Testis (tissue), 3 donors: ENCODE data around the gene SLC24A3. TPM values are rescaled to one million over a fixed set of nuclear protein-coding genes. Genes with fewer than 3 reads are reported as not detected.

ENCODE experiments used
- DNase-seq: peaks from one replicate; pipeline ENCODE4 v3.0.0-alpha.2; 2019
- H3K27ac ChIP-seq, 2 donors: fragments of 200-600 bp; sonication (generic); one replicate each; pipeline ENCODE4 v1.5.1; 2019
- H3K27me3 ChIP-seq: fragments of 200-600 bp; sonication (generic); one replicate; pipeline ENCODE4 v1.5.1; 2019
- H3K36me3 ChIP-seq: fragments of 200-600 bp; sonication (generic); one replicate; pipeline ENCODE4 v1.5.1; 2017; ENCODE audit warnings: low read depth; ENCODE audit errors: missing control alignments
- H3K4me1 ChIP-seq: fragments of 200-600 bp; sonication (generic); one replicate; pipeline ENCODE4 v1.5.1; 2019
- H3K4me3 ChIP-seq, 2 donors: fragments of 200-600 bp; sonication (generic); one replicate each; pipeline ENCODE4 v1.5.1; 2017 to 2019
- H3K9me3 ChIP-seq: fragments of 200-600 bp; sonication (generic); one replicate; pipeline ENCODE4 v1.5.1; 2017
- POLR2A ChIP-seq: fragments of 450-650 bp; IDR thresholded peaks from one replicate; pipeline ENCODE4 v1.6.1; 2017; ENCODE audit warnings: antibody characterized with exemption, mild to moderate bottlenecking, moderate library complexity
- WGBS, 2 donors: methylation state at CpG; one replicate each; pipeline ENCODE4 v1.1.5; 2018; 5-methylcytosine and 5-hydroxymethylcytosine counted together
- intact Hi-C: fragments of 100-400 bp; cut with DNase I; formaldehyde crosslinking; loops from one replicate; pipeline ENCODE4 v1.15.1; 2023; ENCODE audit warnings: low total_unique reads
- polyA plus RNA-seq: library from polyadenylated mRNA; stranded (reverse); fragments of 350-450 nt; fragmentation: Illumina TruSeq; extraction: RNeasy Lipid Tissue Mini Kit (QIAGEN cat#74804); gene quantifications from one replicate; pipeline ENCODE4 v1.2.3, GENCODE V29; 2014; ENCODE audit warnings: low read depth, low replicate concordance; ENCODE audit not compliant: insufficient read depth
- total RNA-seq, 2 donors: library from RNA; depleted of rRNA; stranded (reverse); fragments of >200 nt; gene quantifications; one replicate each; pipeline ENCODE4 v1.2.3, GENCODE V29; 2016
- TF ChIP-seq, protein P1 (sequence below), 3 experiments: fragments of 450-650 bp in 2 of 3; fragments of 200-600 bp in 1 of 3; sonication (generic) in 1 of 3; IDR thresholded peaks; one replicate each; pipeline ENCODE4 v1.5.1; 2016 to 2019; ENCODE audit warnings: antibody characterized with exemption in 3 of 3, mild to moderate bottlenecking in 2 of 3, moderate library complexity in 1 of 3

The SLC24A3 gene
- total and polyA plus RNA-seq, 3 donors from 2014 or later, result 2.4 to 4.5 (median 3.8) TPM

DNA sequence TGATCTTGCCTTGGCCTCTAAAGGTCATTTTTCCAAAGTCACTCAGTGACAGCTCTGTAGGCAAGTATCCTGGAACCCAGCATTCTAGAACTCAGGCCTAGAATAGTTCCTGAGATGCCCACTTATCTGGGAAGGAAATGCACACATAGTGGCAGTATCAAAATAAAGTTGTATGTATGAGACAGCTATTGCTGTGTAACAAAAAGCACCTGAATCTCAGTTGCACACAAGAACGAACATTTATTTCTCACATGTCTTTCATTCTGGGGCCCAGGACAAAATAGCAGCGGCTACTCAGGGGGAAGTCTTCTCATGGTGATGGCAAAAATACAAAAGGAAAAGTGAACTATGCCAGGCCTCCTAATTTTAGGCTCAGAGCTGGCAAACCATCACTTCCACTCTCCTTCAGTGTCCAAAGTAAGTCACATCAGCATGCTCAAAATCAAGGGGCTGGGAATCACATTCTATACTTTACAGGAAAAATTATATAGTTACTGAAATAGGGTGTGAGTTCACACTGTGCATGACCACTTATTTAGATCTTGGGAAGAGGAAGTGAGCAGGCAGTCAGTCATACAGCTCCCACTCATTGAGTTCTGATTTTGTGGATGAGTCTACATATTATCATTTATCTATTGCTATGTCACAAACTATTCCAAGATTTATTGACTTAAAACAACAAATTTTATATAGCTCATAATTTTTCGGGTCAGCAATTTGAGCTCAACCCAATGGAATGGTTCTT, 412.0 kb downstream of the SLC24A3 start:
- no peaks in the 10 kb centered on the region for H3K4me1 ChIP-seq
- WGBS, 2 donors, result 95 to 97% methylated on average over 3 of the region's 3 CpGs
- intact Hi-C loops, result no loop called here

DNA sequence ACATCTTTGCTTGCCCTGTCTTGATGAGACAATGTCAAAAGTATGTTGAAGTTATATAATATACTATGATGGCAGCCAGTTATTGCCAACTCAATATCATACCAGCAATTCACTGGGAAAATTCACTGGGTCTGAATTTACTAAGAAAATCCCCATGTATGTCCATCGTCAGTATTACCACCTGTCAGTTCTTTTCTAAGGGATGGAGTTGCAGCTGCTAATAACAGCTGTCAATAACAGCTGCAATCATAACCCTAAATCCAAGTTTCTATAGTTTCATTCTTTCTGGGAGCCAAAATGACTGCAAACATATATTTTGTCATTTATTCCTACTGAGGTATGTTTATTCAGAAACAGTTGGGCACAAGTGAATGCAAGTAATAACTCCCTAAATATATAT, 413.0 kb downstream of the SLC24A3 start:
- no peak for DNase-seq
- intact Hi-C loops, result no loop called here
- no peaks in the 10 kb centered on the region for H3K36me3 ChIP-seq
- TF ChIP-seq, protein P1, sequence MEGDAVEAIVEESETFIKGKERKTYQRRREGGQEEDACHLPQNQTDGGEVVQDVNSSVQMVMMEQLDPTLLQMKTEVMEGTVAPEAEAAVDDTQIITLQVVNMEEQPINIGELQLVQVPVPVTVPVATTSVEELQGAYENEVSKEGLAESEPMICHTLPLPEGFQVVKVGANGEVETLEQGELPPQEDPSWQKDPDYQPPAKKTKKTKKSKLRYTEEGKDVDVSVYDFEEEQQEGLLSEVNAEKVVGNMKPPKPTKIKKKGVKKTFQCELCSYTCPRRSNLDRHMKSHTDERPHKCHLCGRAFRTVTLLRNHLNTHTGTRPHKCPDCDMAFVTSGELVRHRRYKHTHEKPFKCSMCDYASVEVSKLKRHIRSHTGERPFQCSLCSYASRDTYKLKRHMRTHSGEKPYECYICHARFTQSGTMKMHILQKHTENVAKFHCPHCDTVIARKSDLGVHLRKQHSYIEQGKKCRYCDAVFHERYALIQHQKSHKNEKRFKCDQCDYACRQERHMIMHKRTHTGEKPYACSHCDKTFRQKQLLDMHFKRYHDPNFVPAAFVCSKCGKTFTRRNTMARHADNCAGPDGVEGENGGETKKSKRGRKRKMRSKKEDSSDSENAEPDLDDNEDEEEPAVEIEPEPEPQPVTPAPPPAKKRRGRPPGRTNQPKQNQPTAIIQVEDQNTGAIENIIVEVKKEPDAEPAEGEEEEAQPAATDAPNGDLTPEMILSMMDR (IDR thresholded peaks at IDR 0.05), result no peak
- no peak for TF ChIP-seq POLR2A
- no peak overlapping the region for H3K4me3 ChIP-seq
- no peaks in the 10 kb centered on the region for H3K9me3 ChIP-seq
- no peak overlapping the region for H3K27ac ChIP-seq
- H3K4me1 ChIP-seq, result no peaks in the 10 kb centered on the region
- no peaks in the 10 kb centered on the region for H3K27me3 ChIP-seq
- 88 to 91% methylated on average over 1 of the region's 1 CpG for WGBS, 2 donors

More for the DNA sequence above, 412.0 kb downstream of the SLC24A3 start:
- Histone ChIP-seq H3K9me3 (no peaks in the 10 kb centered on the region), H3K36me3 (no peaks in the 10 kb centered on the region), H3K4me3 (no peak overlapping the region), H3K27ac (no peak overlapping the region), H3K27me3 (no peaks in the 10 kb centered on the region)
- DNase-seq, result no peak
- no peak for TF ChIP-seq POLR2A
- TF ChIP-seq, protein P1 (IDR thresholded peaks at IDR 0.05), result no peak

DNA sequence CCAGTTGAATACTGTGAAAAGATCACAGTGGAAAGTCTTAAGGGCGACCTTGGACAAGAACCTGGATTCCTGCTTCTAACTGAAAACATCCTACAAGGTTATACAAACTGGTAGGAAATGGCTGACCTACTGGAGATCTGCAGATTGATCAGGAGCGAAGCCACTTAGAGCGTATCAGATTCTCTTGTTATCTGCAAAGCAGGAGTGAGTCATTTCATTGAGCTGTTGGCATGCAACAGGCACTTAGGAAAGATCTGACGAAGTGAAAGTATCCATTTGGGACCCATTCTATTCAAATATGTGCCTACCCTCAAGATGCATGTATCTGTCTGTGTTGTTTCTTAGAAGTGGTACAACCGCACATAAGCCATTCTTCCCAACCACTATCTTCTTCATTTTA, 414.5 kb downstream of the SLC24A3 start:
- no peak for DNase-seq
- no peaks in the 10 kb centered on the region for H3K36me3 ChIP-seq
- no peaks in the 10 kb centered on the region for H3K9me3 ChIP-seq
- no peak overlapping the region for H3K4me3 ChIP-seq
- H3K4me1 ChIP-seq, result no peaks in the 10 kb centered on the region
- 90% methylated on average over 5 of the region's 5 CpGs for WGBS, 2 donors
- H3K27me3 ChIP-seq, result no peaks in the 10 kb centered on the region
- TF ChIP-seq, protein P1 (IDR thresholded peaks at IDR 0.05), result no peak
- TF ChIP-seq POLR2A, result no peak
- intact Hi-C loops, result no loop called here
- H3K27ac ChIP-seq, result no peak overlapping the region

DNA sequence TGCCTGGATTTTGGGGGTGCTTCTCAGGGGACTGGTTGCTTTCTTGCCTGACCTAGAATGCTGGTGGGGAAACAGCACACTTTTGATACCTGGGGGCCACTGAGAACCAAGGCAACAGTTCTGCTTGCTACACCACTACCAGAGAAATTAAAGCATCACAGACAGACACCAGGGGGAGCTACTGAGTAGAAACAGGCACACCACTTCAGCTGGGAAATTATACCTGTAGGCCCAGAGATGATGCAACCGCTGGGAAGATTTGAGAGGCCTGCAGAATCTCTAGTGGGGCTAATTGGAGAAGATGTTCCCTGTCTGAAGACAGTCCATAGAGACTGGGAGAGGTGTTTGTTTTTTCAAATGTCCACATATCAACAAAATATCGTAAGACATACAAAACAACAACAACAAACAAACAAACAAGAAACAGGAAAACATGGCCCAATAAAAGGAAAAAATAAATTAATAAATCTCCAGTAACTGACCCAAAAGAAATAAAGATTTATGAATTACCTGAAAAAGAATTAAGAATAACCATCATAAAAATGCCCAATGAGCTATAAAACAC, 416.2 kb downstream of the SLC24A3 start:
- intact Hi-C loops, result no loop called here

More for the DNA sequence above, 416.2 kb downstream of the SLC24A3 start:
- TF ChIP-seq, protein P1 (IDR thresholded peaks at IDR 0.05), result peak in 2 of 3 experiments; percentile 25 to 65
- TF ChIP-seq POLR2A, result no peak
- 90 to 100% methylated on average over 1 of the region's 2 CpGs for WGBS, 2 donors
- Histone ChIP-seq H3K36me3 (no peaks in the 10 kb centered on the region), H3K27me3 (no peaks in the 10 kb centered on the region), H3K9me3 (no peaks in the 10 kb centered on the region), H3K27ac (no peak overlapping the region), H3K4me1 (no peaks in the 10 kb centered on the region), H3K4me3 (no peak overlapping the region)
- DNase-seq, result peak; percentile 71
